ENCODE measurements around the gene SMARCA1.
"Not testable (repeated sequence)": the region's sequence is repeated elsewhere in the genome, so short reads cannot be mapped to it uniquely, and the experiment has no call there.

Gene SMARCA1

GRCh38 chrX:129523079-129523911, at the start of gene SMARCA1:
Gene SMARCA1, minus strand, starts transcription at chrX:129523490. Its CDS starts 120 bp downstream, at chrX:129523370.
- DNase-seq (ENCODE audit: low read depth), result no peak

- no peak for DNase-seq (ENCODE audit: low read depth)
These were observed 49.1 kb upstream of the SMARCA1 start for GRCh38 chrX:129572422-129572821.

- no peak for DNase-seq (ENCODE audit: low read depth)
These were observed 45.1 kb upstream of the SMARCA1 start for GRCh38 chrX:129568349-129568748.

GRCh38 chrX:129566073-129566472, 42.8 kb upstream of the SMARCA1 start:
- DNase-seq (ENCODE audit: low read depth), result no peak

- no peak for DNase-seq (ENCODE audit: low read depth)
These were observed 41.9 kb upstream of the SMARCA1 start for GRCh38 chrX:129565046-129565650.

- DNase-seq (ENCODE audit: low read depth), result not testable (repeated sequence)
These were observed 41.1 kb upstream of the SMARCA1 start for GRCh38 chrX:129564345-129564744.

GRCh38 chrX:129561453-129561852, 38.2 kb upstream of the SMARCA1 start:
- no peak for DNase-seq (ENCODE audit: low read depth)

- DNase-seq (ENCODE audit: low read depth), result no peak
These were observed 36.5 kb upstream of the SMARCA1 start for GRCh38 chrX:129559783-129560182.

GRCh38 chrX:129557844-129558480, 34.7 kb upstream of the SMARCA1 start:
- DNase-seq (ENCODE audit: low read depth), result no peak

- no peak for DNase-seq (ENCODE audit: low read depth)
These were observed 33.6 kb upstream of the SMARCA1 start for GRCh38 chrX:129556806-129557315.

GRCh38 chrX:129554816-129555215, 31.5 kb upstream of the SMARCA1 start:
- DNase-seq (ENCODE audit: low read depth), result not testable (repeated sequence)

GRCh38 chrX:129553619-129554288, 30.5 kb upstream of the SMARCA1 start:
- DNase-seq (ENCODE audit: low read depth), result no peak

GRCh38 chrX:129549124-129549523, 25.8 kb upstream of the SMARCA1 start:
- no peak for DNase-seq (ENCODE audit: low read depth)

GRCh38 chrX:129545408-129545807, 22.1 kb upstream of the SMARCA1 start:
- DNase-seq (ENCODE audit: low read depth), result no peak

GRCh38 chrX:129544780-129545179, 21.5 kb upstream of the SMARCA1 start:
- no peak for DNase-seq (ENCODE audit: low read depth)

GRCh38 chrX:129540722-129541184, 17.5 kb upstream of the SMARCA1 start:
- no peak for DNase-seq (ENCODE audit: low read depth)

- no peak for DNase-seq (ENCODE audit: low read depth)
These were observed 16.9 kb upstream of the SMARCA1 start, which contains the start of gene OCRL for GRCh38 chrX:129540068-129540653. Gene OCRL, plus strand, starts transcription at chrX:129540259. Its CDS starts 181 bp downstream, at chrX:129540440.

GRCh38 chrX:129534816-129535578, 11.7 kb upstream of the SMARCA1 start:
- DNase-seq (ENCODE audit: low read depth), result no peak

- DNase-seq (ENCODE audit: low read depth), result no peak
These were observed 7.8 kb upstream of the SMARCA1 start for GRCh38 chrX:129531132-129531531.

GRCh38 chrX:129530410-129530809, 7.1 kb upstream of the SMARCA1 start:
- DNase-seq (ENCODE audit: low read depth), result no peak
